Stimulated activated CD4-positive, alpha-beta T cell treated with anti-CD3 and anti-CD28 coated beads, Interleukin-12 subunit alpha, Interleukin-12 subunit beta, amount 100 ng/mL, for 48 hours (primary cell): ENCODE results near the gene TBRG1.

ENCODE experiments used
- DNase-seq, 3 donors: peaks; one replicate each; pipeline ENCODE4 v3.0.0-alpha.2; 2020; ENCODE audit warnings: low read depth in 2 of 3, low spot score in 1 of 3

Gene TBRG1

GRCh38 chr11:124612567-124613246 lies 10.0 kb upstream of the TBRG1 start:
- DNase-seq, result no peak

- no peak for DNase-seq
These were observed 3.8 kb upstream of the TBRG1 start for GRCh38 chr11:124618863-124619262.

- DNase-seq, result no peak
These were observed 1.3 kb downstream of the TBRG1 start for GRCh38 chr11:124623861-124624525.

- no peak for DNase-seq
These were observed 3.0 kb downstream of the TBRG1 start for GRCh38 chr11:124625504-124626168.

GRCh38 chr11:124627546-124627945 lies 4.9 kb downstream of the TBRG1 start:
- DNase-seq, result no peak

GRCh38 chr11:124629961-124630360 lies 7.3 kb downstream of the TBRG1 start:
- no peak for DNase-seq

GRCh38 chr11:124633355-124633754 lies 10.7 kb downstream of the TBRG1 start:
- DNase-seq, result no peak

GRCh38 chr11:124635932-124636331 lies 13.3 kb downstream of the TBRG1 start:
- no peak for DNase-seq

- DNase-seq, result no peak
These were observed 15.8 kb downstream of the TBRG1 start for GRCh38 chr11:124638500-124638899.

GRCh38 chr11:124639186-124639585 lies 16.5 kb downstream of the TBRG1 start:
- DNase-seq, result no peak

- DNase-seq, result no peak
These were observed 18.0 kb downstream of the TBRG1 start for GRCh38 chr11:124640666-124641065.

- no peak for DNase-seq
These were observed 20.0 kb downstream of the TBRG1 start for GRCh38 chr11:124642628-124643027.

- no peak for DNase-seq
These were observed 20.5 kb downstream of the TBRG1 start for GRCh38 chr11:124643042-124643604.

- DNase-seq, result no peak
These were observed 21.2 kb downstream of the TBRG1 start for GRCh38 chr11:124643605-124644425.

- DNase-seq, result no peak
These were observed 22.0 kb downstream of the TBRG1 start for GRCh38 chr11:124644426-124645280.

GRCh38 chr11:124646148-124646547 lies 23.5 kb downstream of the TBRG1 start:
- no peak for DNase-seq

GRCh38 chr11:124648610-124649009 lies 25.9 kb downstream of the TBRG1 start:
- DNase-seq, result no peak

- DNase-seq, result no peak
These were observed 34.3 kb downstream of the TBRG1 start for GRCh38 chr11:124656774-124657630.

- DNase-seq, result no peak
These were observed 35.2 kb downstream of the TBRG1 start for GRCh38 chr11:124657904-124658303.
